DMS53 treated with DMSO at 0.1 percent for 48 hours (cell line): ENCODE results near the gene IFITM2.
"Not testable (repeated sequence)": the region's sequence is repeated elsewhere in the genome, so short reads cannot be mapped to it uniquely, and the experiment has no call there.

Experiments used
- DNase-seq: peaks from one replicate; lab custom pipeline; 2025; ENCODE audit not compliant: unreplicated experiment; lab: John Stamatoyannopoulos, UW

The IFITM2 gene

GRCh38 chr11:324593-325517 lies 17.2 kb downstream of the IFITM2 start:
- not testable (repeated sequence) for DNase-seq

GRCh38 chr11:325796-326591 lies 18.4 kb downstream of the IFITM2 start:
- DNase-seq = no peak

- DNase-seq = no peak
These were observed 18.9 kb downstream of the IFITM2 start for GRCh38 chr11:326592-326841.

- no peak for DNase-seq
These were observed 19.4 kb downstream of the IFITM2 start for GRCh38 chr11:326842-327580.

- no peak for DNase-seq
These were observed 19.9 kb downstream of the IFITM2 start for GRCh38 chr11:327581-327923.

GRCh38 chr11:328012-328411 lies 20.4 kb downstream of the IFITM2 start:
- no peak for DNase-seq

GRCh38 chr11:328516-329100 lies 21.0 kb downstream of the IFITM2 start:
- not testable (repeated sequence) for DNase-seq

GRCh38 chr11:329886-330253 lies 22.3 kb downstream of the IFITM2 start:
- DNase-seq = no peak

GRCh38 chr11:330307-330693 lies 22.7 kb downstream of the IFITM2 start:
- no peak for DNase-seq

GRCh38 chr11:330694-331357 lies 23.2 kb downstream of the IFITM2 start:
- no peak for DNase-seq

- no peak for DNase-seq
These were observed 23.9 kb downstream of the IFITM2 start for GRCh38 chr11:331358-332060.

- DNase-seq = no peak
These were observed 25.2 kb downstream of the IFITM2 start for GRCh38 chr11:332651-333480.

- DNase-seq = not testable (repeated sequence)
These were observed 26.1 kb downstream of the IFITM2 start for GRCh38 chr11:333616-334263.

GRCh38 chr11:334264-334994 lies 26.8 kb downstream of the IFITM2 start:
- DNase-seq = no peak

GRCh38 chr11:335779-336658 lies 28.4 kb downstream of the IFITM2 start:
- no peak for DNase-seq

- DNase-seq = no peak
These were observed 29.1 kb downstream of the IFITM2 start for GRCh38 chr11:336659-337198.

- no peak for DNase-seq
These were observed 30.1 kb downstream of the IFITM2 start for GRCh38 chr11:337711-338110.
